ENCODE data around the gene RPL36.

- TF ChIP-seq CTCF (IDR thresholded peaks at IDR 0.05) (no peak), POLR2A (IDR thresholded peaks at IDR 0.05) (no peak), POLR2AphosphoS5 (IDR thresholded peaks at IDR 0.05) (no peak)
These were observed 5.2 kb upstream of the RPL36 start for GRCh38 chr19:5684694-5685430.

Data from upper lobe of left lung (tissue), 4 donors.